IMR-90 (cell line): ENCODE measurements around the gene KRT39. TPM values are rescaled to one million over a fixed set of nuclear protein-coding genes. Genes with fewer than 3 reads are reported as not detected.

Source experiments
- ATAC-seq: fragments of 200-7000 bp; cut with Tn5 transposase; 2 replicates; pipeline ENCODE4 v1.9.1; 2020; ENCODE audit warnings: low read depth, mild to moderate bottlenecking, moderate library complexity
- BruUV-seq: library from RNA; stranded (reverse); fragments of 400-500 nt; replicated peaks from 2 replicates; lab custom pipeline; 2021; lab: Mats Ljungman, UMichigan
- CTCF ChIA-PET: fragments of 300-600 bp; formaldehyde crosslinking; extraction: SDS; loops from one replicate; lab custom pipeline; 2021; ENCODE audit warnings: antibody characterized with exemption; lab: Yijun Ruan, JAX
- POLR2A ChIA-PET: fragments of 300-600 bp; sonication (Branson Sonifier 250); formaldehyde crosslinking; loops from one replicate; lab custom pipeline; 2022; ENCODE audit warnings: antibody characterized with exemption; ENCODE audit not compliant: unreplicated experiment; lab: Charles Lee
- DNase-seq: peaks from one replicate; pipeline ENCODE4 v3.0.0; 2013
- H2AFZ ChIP-seq: replicated peaks from 2 replicates; pipeline ENCODE3; 2013; ENCODE audit warnings: low read length, mild to moderate bottlenecking; ENCODE audit not compliant: poor library complexity
- H2AK5ac ChIP-seq: 2 replicates; pipeline ENCODE4 v1.6.1; 2013; ENCODE audit warnings: low read depth, low read length, inconsistent platforms
- H2AK9ac ChIP-seq: replicated peaks from 2 replicates; pipeline ENCODE3; 2013; ENCODE audit warnings: mild to moderate bottlenecking, low read depth, low read length, moderate library complexity; ENCODE audit not compliant: poor library complexity
- H2BK120ac ChIP-seq: 2 replicates; pipeline ENCODE4 v1.6.1; 2013; ENCODE audit warnings: low read depth, low read length, inconsistent platforms
- H2BK15ac ChIP-seq: 3 replicates; pipeline ENCODE4 v1.6.1; 2013; ENCODE audit warnings: low read depth, low read length, inconsistent platforms
- H2BK20ac ChIP-seq: 2 replicates; pipeline ENCODE4 v1.6.1; 2013; ENCODE audit warnings: low read depth, mild to moderate bottlenecking, inconsistent platforms, low read length, moderate library complexity
- H2BK5ac ChIP-seq: 2 replicates; pipeline ENCODE4 v1.6.1; 2013; ENCODE audit warnings: mild to moderate bottlenecking, low read depth, low read length, inconsistent platforms; ENCODE audit not compliant: poor library complexity, severe bottlenecking
- H3K14ac ChIP-seq: replicated peaks from 2 replicates; pipeline ENCODE4 v1.6.1; 2013; ENCODE audit warnings: low read depth, low read length, inconsistent platforms
- H3K18ac ChIP-seq: 2 replicates; pipeline ENCODE4 v1.6.1; 2013; ENCODE audit warnings: low read depth, low read length, control low read depth
- H3K23ac ChIP-seq: 2 replicates; pipeline ENCODE4 v1.6.1; 2013; ENCODE audit warnings: low read depth, low read length, inconsistent platforms
- H3K27ac ChIP-seq: 2 replicates; pipeline ENCODE4 v1.5.1; 2013; ENCODE audit warnings: mild to moderate bottlenecking, control low read depth, low read length; ENCODE audit not compliant: insufficient read depth
- H3K27me3 ChIP-seq: 2 replicates; pipeline ENCODE4 v1.6.1; 2013; ENCODE audit warnings: low read length; ENCODE audit not compliant: control insufficient read depth, insufficient read depth
- H3K36me3 ChIP-seq: 2 replicates; pipeline ENCODE4 v1.6.1; 2013; ENCODE audit warnings: low read length, mixed read lengths; ENCODE audit not compliant: control insufficient read depth, insufficient read depth
- H3K4ac ChIP-seq: 2 replicates; pipeline ENCODE4 v1.6.1; 2013; ENCODE audit warnings: low read depth, low read length, inconsistent platforms
- H3K4me1 ChIP-seq: 2 replicates; pipeline ENCODE4 v1.6.1; 2013; ENCODE audit warnings: low read length, mixed read lengths; ENCODE audit not compliant: control insufficient read depth, insufficient read depth
- H3K4me2 ChIP-seq: 2 replicates; pipeline ENCODE4 v1.6.1; 2013; ENCODE audit warnings: low read depth, mild to moderate bottlenecking, control low read depth, low read length, moderate library complexity
- H3K4me3 ChIP-seq: 2 replicates; pipeline ENCODE4 v1.5.1; 2013; ENCODE audit warnings: low read depth, mild to moderate bottlenecking, control low read depth, low read length, moderate library complexity; ENCODE audit not compliant: insufficient read depth
- H3K56ac ChIP-seq: 2 replicates; pipeline ENCODE4 v1.6.1; 2013; ENCODE audit warnings: low read length, inconsistent platforms; ENCODE audit not compliant: insufficient read depth; ENCODE audit errors: extremely low read depth
- H3K79me1 ChIP-seq, 2 experiments: 2 replicates each; pipeline ENCODE4 v1.6.1; 2013; ENCODE audit warnings: low read length in 2 of 2, inconsistent platforms in 1 of 2, low read depth in 1 of 2
- H3K9ac ChIP-seq: 2 replicates; pipeline ENCODE4 v1.6.1; 2013; ENCODE audit warnings: low read depth, low read length, control low read depth
- H3K9me1 ChIP-seq: 2 replicates; pipeline ENCODE4 v1.6.1; 2013; ENCODE audit warnings: low read length, inconsistent platforms; ENCODE audit not compliant: insufficient read depth
- H3K9me3 ChIP-seq: 2 replicates; pipeline ENCODE4 v1.6.1; 2013; ENCODE audit warnings: low read length; ENCODE audit not compliant: control insufficient read depth, insufficient read depth
- H4K20me1 ChIP-seq: 2 replicates; pipeline ENCODE4 v1.6.1; 2013; ENCODE audit warnings: low read length, inconsistent platforms; ENCODE audit not compliant: insufficient read depth
- H4K5ac ChIP-seq: 2 replicates; pipeline ENCODE4 v1.6.1; 2013; ENCODE audit warnings: mild to moderate bottlenecking, low read depth, low read length, control low read depth
- H4K8ac ChIP-seq, 2 experiments: 2 replicates each; pipeline ENCODE4 v1.6.1; 2013; ENCODE audit warnings: low read depth in 2 of 2, low read length in 2 of 2, control low read depth in 1 of 2, inconsistent platforms in 1 of 2
- H4K91ac ChIP-seq: 2 replicates; pipeline ENCODE4 v1.6.1; 2013; ENCODE audit warnings: low read depth, low read length, inconsistent platforms; ENCODE audit not compliant: insufficient read depth
- BHLHE40 ChIP-seq: fragments of 150-350 bp; IDR thresholded peaks from 2 replicates; pipeline ENCODE4 v1.6.1; 2016; ENCODE audit warnings: mild to moderate bottlenecking, low read depth, low read length
- CHD1 ChIP-seq: IDR thresholded peaks from 2 replicates; pipeline ENCODE4 v1.6.1; 2012; ENCODE audit warnings: low read depth, low read length, improper control_type of control experiment
- CTCF ChIP-seq: conservative IDR thresholded peaks from 2 replicates; pipeline ENCODE4 v1.5.1; 2012; ENCODE audit warnings: mild to moderate bottlenecking, low read depth, low read length, improper control_type of control experiment
- FOS ChIP-seq: fragments of 150-350 bp; IDR thresholded peaks from 2 replicates; pipeline ENCODE4 v1.6.1; 2016; ENCODE audit warnings: low read depth, low read length
- MAFK ChIP-seq: IDR thresholded peaks from 2 replicates; pipeline ENCODE4 v1.6.1; 2012; ENCODE audit warnings: low read depth, low read length, improper control_type of control experiment
- MAZ ChIP-seq: IDR thresholded peaks from 2 replicates; pipeline ENCODE4 v1.6.1; 2012; ENCODE audit warnings: low read depth, mild to moderate bottlenecking, low read length, improper control_type of control experiment, moderate library complexity, borderline replicate concordance
- MXI1 ChIP-seq: IDR thresholded peaks from 2 replicates; pipeline ENCODE4 v1.6.1; 2012; ENCODE audit warnings: low read depth, mild to moderate bottlenecking, low read length, moderate library complexity, borderline replicate concordance
- NFE2L2 ChIP-seq: fragments of 150-350 bp; IDR thresholded peaks from 2 replicates; pipeline ENCODE4 v1.6.1; 2016; ENCODE audit warnings: low read depth, mild to moderate bottlenecking, low read length
- POLR2A ChIP-seq: IDR thresholded peaks from 2 replicates; pipeline ENCODE4 v1.6.1; 2012; ENCODE audit warnings: mild to moderate bottlenecking, low read depth, low read length
- RAD21 ChIP-seq: IDR thresholded peaks from 2 replicates; pipeline ENCODE4 v1.6.1; 2012; ENCODE audit warnings: low read length, improper control_type of control experiment
- RCOR1 ChIP-seq: IDR thresholded peaks from 2 replicates; pipeline ENCODE4 v1.6.1; 2012; ENCODE audit warnings: mild to moderate bottlenecking, low read length, improper control_type of control experiment; ENCODE audit not compliant: insufficient replicate concordance
- RFX5 ChIP-seq: IDR thresholded peaks from 2 replicates; pipeline ENCODE4 v1.8.0; 2012; ENCODE audit warnings: low read depth, mild to moderate bottlenecking, low read length, moderate library complexity
- SMC3 ChIP-seq: fragments of 150-350 bp; IDR thresholded peaks from 2 replicates; pipeline ENCODE4 v1.6.1; 2016; ENCODE audit warnings: low read depth, mild to moderate bottlenecking, antibody characterized with exemption, low read length, moderate library complexity
- USF2 ChIP-seq: fragments of 150-350 bp; IDR thresholded peaks from 2 replicates; pipeline ENCODE4 v1.6.1; 2017; ENCODE audit warnings: mild to moderate bottlenecking, antibody characterized with exemption, low read length, low read depth
- WGBS, 2 experiments: methylation state at CpG; one replicate each; pipeline versions ENCODE4 v1.1.5 to v1.1.7; 2013; ENCODE audit warnings: missing lambda C conversion rate in 2 of 2; ENCODE audit not compliant: insufficient read length in 1 of 2; ENCODE audit errors: extremely low coverage in 2 of 2; 5-methylcytosine and 5-hydroxymethylcytosine counted together
- dilution Hi-C: fragments of 300-500 bp; cut with HindIII; formaldehyde crosslinking; loops from one replicate; pipeline ENCODE4 v1.14.3; 2018; ENCODE audit warnings: low sequenced_read_pairs; ENCODE audit not compliant: unreplicated experiment
- in situ Hi-C: fragments of 300-500 bp; cut with MboI; formaldehyde crosslinking; loops from 3 replicates; pipeline ENCODE4 v1.14.3; 2019; ENCODE audit warnings: low sequenced_read_pairs, inconsistent platforms, mixed read lengths
- intact Hi-C: fragments of 100-400 bp; cut with micrococcal nuclease; formaldehyde crosslinking; loops from 2 replicates; pipeline ENCODE4 v1.10.0; 2022
- polyA plus RNA-seq, 3 experiments: library from polyadenylated mRNA; depleted of rRNA; stranded (reverse); fragments of >200 nt; gene quantifications; 2 replicates each; pipeline ENCODE4 v1.2.3, GENCODE V29; 2012; ENCODE audit warnings: low replicate concordance in 1 of 3
- total RNA-seq: library from RNA; depleted of rRNA; stranded (reverse); fragments of >200 nt; gene quantifications from 2 replicates; pipeline ENCODE4 v1.2.3, GENCODE V29; 2012
- TF ChIP-seq, protein P1 (sequence below): fragments of 150-350 bp; IDR thresholded peaks from 2 replicates; pipeline ENCODE4 v1.6.1; 2016; ENCODE audit warnings: low read depth, mild to moderate bottlenecking, low read length, moderate library complexity, borderline replicate concordance

The KRT39 gene
- total and polyA plus RNA-seq, 2 of the 4 experiments (the other 2 are of a cell fraction) = 0.15 TPM; not detected in 1

GRCh38 chr17:41009301-41009760, 42.6 kb upstream of the KRT39 start:
- no peaks in the 10 kb centered on the region; the same call in 1 of the 2 replicates for H3K9me1 ChIP-seq
- ChIA-PET POLR2A (no interaction called here), CTCF (interaction anchor here (0.6 to 0.9 kb wide), 2 partner anchors 11 to 18 kb away, joined by 3 to 6 read pairs; no protein-coding TSS in a partner anchor)
- H4K5ac ChIP-seq = no peak overlapping the region
- H2BK15ac ChIP-seq = no peak overlapping the region
- no peak overlapping the region for H2AK5ac ChIP-seq
- no peak overlapping the region for H2AFZ ChIP-seq
- no peaks in the 10 kb centered on the region for H3K36me3 ChIP-seq
- no peak overlapping the region for H2BK20ac ChIP-seq
- no peak overlapping the region for H3K4me2 ChIP-seq
- no peak overlapping the region for H4K8ac ChIP-seq
- DNase-seq (no peak), ATAC-seq (no peak)
- intact Hi-C loops (no loop called here), dilution Hi-C loops (no loop called here), in situ Hi-C loops (no loop called here)
- no peak overlapping the region for H3K4me3 ChIP-seq
- no peak overlapping the region for H3K23ac ChIP-seq
- H3K79me1 ChIP-seq = no peaks in the 10 kb centered on the region
- TF ChIP-seq MXI1 (no peak), POLR2A (no peak), CHD1 (no peak), NFE2L2 (no peak), USF2 (no peak), RCOR1 (no peak), SMC3 (no peak), CTCF (no peak), MAZ (no peak), FOS (no peak), BHLHE40 (no peak), RAD21 (no peak), MAFK (no peak), RFX5 (no peak)
- TF ChIP-seq, protein P1, sequence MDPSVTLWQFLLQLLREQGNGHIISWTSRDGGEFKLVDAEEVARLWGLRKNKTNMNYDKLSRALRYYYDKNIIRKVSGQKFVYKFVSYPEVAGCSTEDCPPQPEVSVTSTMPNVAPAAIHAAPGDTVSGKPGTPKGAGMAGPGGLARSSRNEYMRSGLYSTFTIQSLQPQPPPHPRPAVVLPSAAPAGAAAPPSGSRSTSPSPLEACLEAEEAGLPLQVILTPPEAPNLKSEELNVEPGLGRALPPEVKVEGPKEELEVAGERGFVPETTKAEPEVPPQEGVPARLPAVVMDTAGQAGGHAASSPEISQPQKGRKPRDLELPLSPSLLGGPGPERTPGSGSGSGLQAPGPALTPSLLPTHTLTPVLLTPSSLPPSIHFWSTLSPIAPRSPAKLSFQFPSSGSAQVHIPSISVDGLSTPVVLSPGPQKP = no peak
- H3K18ac ChIP-seq = no peak overlapping the region
- no peak overlapping the region for H3K27ac ChIP-seq
- no peak overlapping the region for H3K4ac ChIP-seq
- no peak overlapping the region for H2AK9ac ChIP-seq
- H3K4me1 ChIP-seq = peaks cover 1% of the 10 kb centered on the region; the same call in 1 of the 2 replicates
- no peak overlapping the region for H3K56ac ChIP-seq
- no peak overlapping the region for H2BK120ac ChIP-seq
- WGBS, 2 experiments = no CpG with 5 or more reads among the region's 4 CpGs
- no peak overlapping the region for H3K9ac ChIP-seq
- H3K14ac ChIP-seq = no peak overlapping the region
- no peak overlapping the region for H2BK5ac ChIP-seq
- no peaks in the 10 kb centered on the region for H3K27me3 ChIP-seq
- no peaks in the 10 kb centered on the region for H3K9me3 ChIP-seq
- no peak overlapping the region for H4K91ac ChIP-seq
- BruUV-seq = no TSS peak
- H4K20me1 ChIP-seq = no peaks in the 10 kb centered on the region
